ENCODE data around the gene RPSA. TPM values are rescaled to one million over a fixed set of nuclear protein-coding genes. Genes with fewer than 3 reads are reported as not detected.

RPSA gene
- total and polyA plus RNA-seq, 2 of the 4 experiments (the other 2 are of a cell fraction) = 1,415 to 2,710 TPM

GRCh38 chr3:39415983-39416382, 9.5 kb downstream of the RPSA start:
- no peak overlapping the region for H2BK5ac ChIP-seq (ENCODE audit: low read depth, low read length, poor library complexity, severe bottlenecking)
- no peaks in the 10 kb centered on the region for H3K4me1 ChIP-seq (ENCODE audit: control insufficient read depth, insufficient read depth, low read length)
- H3K9ac ChIP-seq (ENCODE audit: low read depth, low read length) = no peak overlapping the region
- intact Hi-C loops (cut with micrococcal nuclease) (loop anchor here (1.0 kb wide), 1 partner anchor 763 kb away; no protein-coding TSS in a partner anchor), in situ Hi-C loops (cut with MboI; ENCODE audit: low sequenced_read_pairs) (no loop called here), dilution Hi-C loops (cut with HindIII; ENCODE audit: low sequenced_read_pairs, unreplicated experiment) (no loop called here)
- H3K56ac ChIP-seq (ENCODE audit: extremely low read depth, insufficient read depth, low read length) = no peak overlapping the region
- H2AFZ ChIP-seq (replicated peaks; ENCODE audit: low read length, poor library complexity) = peak overlapping the region; percentile 18
- no peak overlapping the region for H4K5ac ChIP-seq (ENCODE audit: low read depth, low read length)
- no peak overlapping the region for H3K18ac ChIP-seq (ENCODE audit: low read depth, low read length)
- no peak overlapping the region for H2BK20ac ChIP-seq (ENCODE audit: low read depth, low read length)
- H2AK9ac ChIP-seq (replicated peaks; ENCODE audit: low read depth, low read length, poor library complexity) = no peak overlapping the region
- no peaks in the 10 kb centered on the region; the same call in 1 of the 2 replicates for H3K9me1 ChIP-seq (ENCODE audit: insufficient read depth, low read length)
- peaks cover 29% of the 10 kb centered on the region for H3K36me3 ChIP-seq (ENCODE audit: control insufficient read depth, insufficient read depth, low read length)
- no peaks in the 10 kb centered on the region for H3K27me3 ChIP-seq (ENCODE audit: control insufficient read depth, insufficient read depth, low read length)
- no peaks in the 10 kb centered on the region for H3K9me3 ChIP-seq (ENCODE audit: control insufficient read depth, insufficient read depth, low read length)
- ChIA-PET POLR2A (ENCODE audit: unreplicated experiment) (no interaction called here), CTCF (interaction anchor here (0.6 to 1.8 kb wide), 2 partner anchors 84 to 314 kb away, joined by 5 to 6 read pairs; no protein-coding TSS in a partner anchor)
- H3K27ac ChIP-seq (ENCODE audit: insufficient read depth, low read length) = no peak overlapping the region
- H4K20me1 ChIP-seq (ENCODE audit: insufficient read depth, low read length) = peaks cover 23% of the 10 kb centered on the region
- no peak overlapping the region for H3K4me3 ChIP-seq (ENCODE audit: insufficient read depth, low read depth, low read length)
- H3K14ac ChIP-seq (replicated peaks; ENCODE audit: low read depth, low read length) = no peak overlapping the region
- H3K79me1 ChIP-seq (ENCODE audit: low read depth in 1 of 2, low read length in 2 of 2) = peaks cover 2 to 10% of the 10 kb centered on the region in 2 experiments
- ATAC-seq (ENCODE audit: low read depth) = no peak
- H4K91ac ChIP-seq (ENCODE audit: insufficient read depth, low read depth, low read length) = no peak overlapping the region
- no peak overlapping the region for H4K8ac ChIP-seq (ENCODE audit: low read depth in 2 of 2, low read length in 2 of 2)
- no peak overlapping the region for H2AK5ac ChIP-seq (ENCODE audit: low read depth, low read length)
- TF ChIP-seq MAZ (IDR thresholded peaks at IDR 0.05; ENCODE audit: borderline replicate concordance, low read depth, low read length) = no peak
- no peak for TF ChIP-seq FOS (IDR thresholded peaks at IDR 0.05; ENCODE audit: low read depth, low read length)
- TF ChIP-seq BHLHE40 (IDR thresholded peaks at IDR 0.05; ENCODE audit: low read depth, low read length) = no peak
- no peak for TF ChIP-seq ELK1 (IDR thresholded peaks at IDR 0.05; ENCODE audit: borderline replicate concordance, low read depth, low read length)
- TF ChIP-seq MAFK (IDR thresholded peaks at IDR 0.05; ENCODE audit: low read depth, low read length) = no peak
- TF ChIP-seq USF2 (IDR thresholded peaks at IDR 0.05; ENCODE audit: low read depth, low read length) = no peak
- TF ChIP-seq NFE2L2 (IDR thresholded peaks at IDR 0.05; ENCODE audit: low read depth, low read length) = no peak
- no peak for TF ChIP-seq RFX5 (IDR thresholded peaks at IDR 0.05; ENCODE audit: low read depth, low read length)
- no peak for TF ChIP-seq POLR2A (IDR thresholded peaks at IDR 0.05; ENCODE audit: low read depth, low read length)
- TF ChIP-seq RAD21 (IDR thresholded peaks at IDR 0.05; ENCODE audit: low read length) = no peak
- WGBS, 2 experiments (ENCODE audit: extremely low coverage in 2 of 2, insufficient read length in 1 of 2) = 100% methylated on average over 1 of the region's 1 CpG; no CpG with 5 or more reads in 1 of the 2 experiments
- no peak overlapping the region for H3K4ac ChIP-seq (ENCODE audit: low read depth, low read length)
- H2BK15ac ChIP-seq (ENCODE audit: low read depth, low read length) = no peak overlapping the region
- no peak overlapping the region for H2BK120ac ChIP-seq (ENCODE audit: low read depth, low read length)
- no TSS peak for BruUV-seq (replicated peaks)
- H3K4me2 ChIP-seq (ENCODE audit: low read depth, low read length) = no peak overlapping the region
- no peak for DNase-seq
- H3K23ac ChIP-seq (ENCODE audit: low read depth, low read length) = no peak overlapping the region
